Endothelial cell of umbilical vein (primary cell): ENCODE results near the gene LIM2. TPM values are rescaled to one million over a fixed set of nuclear protein-coding genes. Genes with fewer than 3 reads are reported as not detected.

Source experiments
- BruUV-seq: library from RNA; stranded (reverse); fragments of 400-500 nt; replicated peaks from 2 replicates; lab custom pipeline; 2021; lab: Mats Ljungman, UMichigan
- CTCF ChIA-PET: fragments of 300-600, 350-600 bp; sonication (Branson Sonifier 250); formaldehyde crosslinking; loops from one replicate; lab custom pipeline; 2021; ENCODE audit warnings: antibody characterized with exemption, inconsistent platforms; lab: Charles Lee
- POLR2A ChIA-PET: fragments of 300-600, 350-600 bp; sonication (Branson Sonifier 250); formaldehyde crosslinking; loops from one replicate; lab custom pipeline; 2021; ENCODE audit warnings: antibody characterized with exemption, inconsistent platforms; lab: Charles Lee
- DNase-seq: peaks from one replicate; pipeline ENCODE4 v3.0.0-alpha.2; 2011; ENCODE audit warnings: low read depth, low spot score
- FAIRE-seq: peaks from 2 replicates; lab custom pipeline; 2011; peaks lifted over from hg19 to GRCh38; lab: Jason Lieb, UNC
- H2AFZ ChIP-seq: 2 replicates; pipeline ENCODE4 v1.6.0; 2012; ENCODE audit warnings: low read depth, low read length, control low read depth, inconsistent platforms
- H3K27ac ChIP-seq: 2 replicates; pipeline ENCODE4 v1.5.1; 2011; ENCODE audit warnings: low read depth, mild to moderate bottlenecking, control low read depth, low read length, moderate library complexity; ENCODE audit not compliant: insufficient read depth
- H3K27me3 ChIP-seq, 2 experiments: 2 replicates each; pipeline versions ENCODE4 v1.6.0 to v1.6.1; 2011; ENCODE audit warnings: low read length in 2 of 2, mixed read lengths in 1 of 2; ENCODE audit not compliant: control insufficient read depth in 2 of 2, insufficient read depth in 2 of 2
- H3K36me3 ChIP-seq, 2 experiments: 2 replicates in 1 of 2; 3 replicates in 1 of 2; pipeline ENCODE4 v1.5.1; 2011; ENCODE audit warnings: low read length in 2 of 2, mild to moderate bottlenecking in 1 of 2, moderate library complexity in 1 of 2; ENCODE audit not compliant: control insufficient read depth in 2 of 2, insufficient read depth in 2 of 2; ENCODE audit errors: extremely low read depth in 1 of 2
- H3K4me1 ChIP-seq: 3 replicates; pipeline ENCODE4 v1.5.1; 2011; ENCODE audit warnings: mild to moderate bottlenecking, low read length; ENCODE audit not compliant: control insufficient read depth, insufficient read depth; ENCODE audit errors: extremely low read depth
- H3K4me2 ChIP-seq: 2 replicates; pipeline ENCODE4 v1.6.1; 2011; ENCODE audit warnings: low read length, control low read depth, mixed read lengths; ENCODE audit not compliant: insufficient read depth
- H3K4me3 ChIP-seq, 3 experiments: fragments of 200-600 bp in 1 of 3; sonication (generic), shearing (Covaris generic) in 1 of 3; replicated peaks in 1 of 3; 2 replicates each; pipeline ENCODE4 v1.5.1; 2011 to 2016; ENCODE audit warnings: control low read depth in 3 of 3, low read length in 3 of 3, mild to moderate bottlenecking in 2 of 3, inconsistent platforms in 1 of 3, low read depth in 1 of 3, moderate library complexity in 1 of 3; ENCODE audit not compliant: insufficient read depth in 1 of 3
- H3K79me2 ChIP-seq: 2 replicates; pipeline ENCODE4 v1.6.0; 2012; ENCODE audit warnings: low read length, inconsistent platforms; ENCODE audit not compliant: control insufficient read depth, insufficient read depth
- H3K9ac ChIP-seq: replicated peaks from 2 replicates; pipeline ENCODE3; 2011; ENCODE audit warnings: low read length, control low read depth; ENCODE audit not compliant: insufficient read depth; ENCODE audit errors: extremely low read depth
- H3K9me1 ChIP-seq: replicated peaks from 3 replicates; pipeline ENCODE4 v1.6.0; 2011; ENCODE audit warnings: mild to moderate bottlenecking, low read length; ENCODE audit not compliant: control insufficient read depth, insufficient read depth; ENCODE audit errors: extremely low read depth
- H3K9me3 ChIP-seq: replicated peaks from 2 replicates; pipeline ENCODE4 v1.5.1; 2012; ENCODE audit warnings: low read length, inconsistent platforms; ENCODE audit not compliant: control insufficient read depth, insufficient read depth
- H4K20me1 ChIP-seq: replicated peaks from 2 replicates; pipeline ENCODE3; 2011; ENCODE audit warnings: mild to moderate bottlenecking, low read length; ENCODE audit not compliant: control insufficient read depth, insufficient read depth; ENCODE audit errors: extremely low read depth
- CTCF ChIP-seq, 2 donors: IDR thresholded peaks; 1 replicate in 1 of 2; 2 replicates in 1 of 2; pipeline ENCODE4 v1.5.1; 2011; ENCODE audit warnings: low read length in 2 of 2, mild to moderate bottlenecking in 2 of 2, moderate library complexity in 2 of 2, control low read depth in 1 of 2, inconsistent platforms in 1 of 2, low read depth in 1 of 2; ENCODE audit not compliant: insufficient read depth in 1 of 2; ENCODE audit errors: extremely low read depth in 1 of 2
- FOS ChIP-seq: IDR thresholded peaks from 2 replicates; pipeline ENCODE4 v1.6.1; 2011; ENCODE audit warnings: mild to moderate bottlenecking, low read length, moderate library complexity, borderline replicate concordance; ENCODE audit not compliant: insufficient read depth
- MAX ChIP-seq: IDR thresholded peaks from 2 replicates; pipeline ENCODE4 v1.6.1; 2011; ENCODE audit not compliant: insufficient read depth, insufficient read length
- POLR2A ChIP-seq: IDR thresholded peaks from 2 replicates; pipeline ENCODE4 v1.6.1; 2012; ENCODE audit warnings: low read depth, mild to moderate bottlenecking, control low read depth, low read length
- dilution Hi-C: fragments of 300-500 bp; cut with MboI; formaldehyde crosslinking; loops from one replicate; pipeline ENCODE4 v1.15.0; 2019; ENCODE audit warnings: low sequenced_read_pairs; ENCODE audit not compliant: extremely low pct_ligation_motif_present
- intact Hi-C: fragments of 100-400 bp; cut with micrococcal nuclease; formaldehyde crosslinking; loops from one replicate; pipeline ENCODE4 v1.10.0; 2022
- polyA plus RNA-seq, 4 experiments: library from polyadenylated mRNA; depleted of rRNA in 3 of 4; stranded (reverse) in 3 of 4; unstranded in 1 of 4; fragments of >200 nt; gene quantifications; 2 replicates each; pipeline versions ENCODE4 v1.2.1 to v1.2.3, GENCODE V29; 2011 to 2012; ENCODE audit warnings: missing spikeins in 1 of 4
- total RNA-seq: library from RNA; stranded (reverse); gene quantifications from 2 replicates; pipeline ENCODE4 v1.2.3, GENCODE V29; 2021

LIM2 gene
- total and polyA plus RNA-seq, 2 donors (not counting 3 experiments of a cell fraction or from before 2014, with no cell fraction given): not detected

GRCh38 chr19:51365211-51365964, 22.4 kb downstream of the LIM2 start:
- no peaks in the 10 kb centered on the region for H3K9me3 ChIP-seq
- peak overlapping the region; percentile 74 to 87 (median 87) for H3K4me3 ChIP-seq
- H3K4me1 ChIP-seq: peaks cover 18% of the 10 kb centered on the region
- no peaks in the 10 kb centered on the region for H3K36me3 ChIP-seq
- H3K4me2 ChIP-seq: peak overlapping the region; percentile 96
- H3K27me3 ChIP-seq: no peaks in the 10 kb centered on the region
- no peaks in the 10 kb centered on the region for H3K9me1 ChIP-seq
- no peak for TF ChIP-seq MAX
- TF ChIP-seq POLR2A: no peak
- no peak for TF ChIP-seq FOS
- TF ChIP-seq CTCF (IDR thresholded peaks at IDR 0.05; ENCODE audit: extremely low read depth in 1 of 2, insufficient read depth in 1 of 2, low read depth in 1 of 2, low read length in 2 of 2): peak in 1 of 2 donors; percentile 3
- BruUV-seq: no TSS peak
- FAIRE-seq (peak; percentile 42), DNase-seq (peak; percentile 42)
- dilution Hi-C loops: no loop called here
- peaks cover 5% of the 10 kb centered on the region for H3K79me2 ChIP-seq
- POLR2A ChIA-PET: interaction anchor here (0.6 to 1.7 kb wide), 3 partner anchors 23 to 291 kb away, joined by 3 to 4 read pairs (median 4); partner anchors contain the start of gene VSIG10L
- peak overlapping the region; percentile 75 for H3K27ac ChIP-seq
- intact Hi-C loops: loop anchor here (5.0 kb wide), 1 partner anchor 38 kb away; no protein-coding TSS in a partner anchor
- H4K20me1 ChIP-seq: no peaks in the 10 kb centered on the region
- H2AFZ ChIP-seq: peak overlapping the region; percentile 75
- CTCF ChIA-PET: interaction anchor here (0.9 to 3.6 kb wide), 7 partner anchors 23 to 296 kb away, joined by 3 to 27 read pairs (median 4); partner anchors contain the start of gene VSIG10L
- peak overlapping the region; percentile 89 for H3K9ac ChIP-seq
